Measurements from ENCODE around the gene SURF2.

The SURF2 gene

GRCh38 chr9:133344979-133345378, 11.4 kb upstream of the SURF2 start:
- peaks cover 43% of the 10 kb centered on the region for H3K4me1 Mint-ChIP-seq
- no peak overlapping the region for H3K27ac Mint-ChIP-seq
- peaks cover 32% of the 10 kb centered on the region for H3K36me3 Mint-ChIP-seq (ENCODE audit: low read depth)
- no peaks in the 10 kb centered on the region for H3K9me3 Mint-ChIP-seq
- no peak for TF ChIP-seq CTCF (IDR thresholded peaks at IDR 0.05; ENCODE audit: unreplicated experiment in 3 of 3)
- H3K4me3 Mint-ChIP-seq = peak overlapping the region in 1 of 3 experiments; percentile 19
- H3K27me3 Mint-ChIP-seq (ENCODE audit: low read depth) = no peaks in the 10 kb centered on the region

GRCh38 chr9:133345596-133345995, 10.8 kb upstream of the SURF2 start:
- Mint-ChIP-seq H3K9me3 (no peaks in the 10 kb centered on the region), H3K27me3 (ENCODE audit: low read depth) (no peaks in the 10 kb centered on the region), H3K27ac (no peak overlapping the region), H3K4me3 (peak overlapping the region; percentile 13 to 87 (median 19)), H3K36me3 (ENCODE audit: low read depth) (peaks cover 32% of the 10 kb centered on the region), H3K4me1 (peaks cover 41% of the 10 kb centered on the region)
- TF ChIP-seq CTCF (IDR thresholded peaks at IDR 0.05; ENCODE audit: unreplicated experiment in 3 of 3) = no peak

- H3K27ac Mint-ChIP-seq = peak overlapping the region; percentile 70 to 84 (median 77)
- H3K36me3 Mint-ChIP-seq (ENCODE audit: low read depth) = peaks cover 32% of the 10 kb centered on the region
- no peak for TF ChIP-seq CTCF (IDR thresholded peaks at IDR 0.05; ENCODE audit: unreplicated experiment in 3 of 3)
- H3K9me3 Mint-ChIP-seq = no peaks in the 10 kb centered on the region
- peaks cover 39% of the 10 kb centered on the region for H3K4me1 Mint-ChIP-seq
- no peaks in the 10 kb centered on the region for H3K27me3 Mint-ChIP-seq (ENCODE audit: low read depth)
- H3K4me3 Mint-ChIP-seq = peak overlapping the region; percentile 87 to 99 (median 94)
These were observed 10.1 kb upstream of the SURF2 start for GRCh38 chr9:133346021-133346785.

GRCh38 chr9:133347515-133347984, 8.8 kb upstream of the SURF2 start:
- Mint-ChIP-seq H3K27me3 (ENCODE audit: low read depth) (no peaks in the 10 kb centered on the region), H3K4me1 (peaks cover 34% of the 10 kb centered on the region), H3K9me3 (no peaks in the 10 kb centered on the region), H3K4me3 (peak overlapping the region; percentile 94 to 99 (median 99)), H3K36me3 (ENCODE audit: low read depth) (peaks cover 45% of the 10 kb centered on the region), H3K27ac (peak overlapping the region; percentile 95 to 96 (median 96))
- no peak for TF ChIP-seq CTCF (IDR thresholded peaks at IDR 0.05; ENCODE audit: unreplicated experiment in 3 of 3)

GRCh38 chr9:133347985-133348717, 8.2 kb upstream of the SURF2 start, which contains the start of the genes MED22 and RPL7A:
MED22 (minus strand) TSS chr9:133348131; CDS start chr9:133346662, 1,469 bp downstream.
RPL7A (plus strand) TSS chr9:133348218; CDS start chr9:133348244, 26 bp downstream.
- no peak for TF ChIP-seq CTCF (IDR thresholded peaks at IDR 0.05; ENCODE audit: unreplicated experiment in 3 of 3)
- Mint-ChIP-seq H3K36me3 (ENCODE audit: low read depth) (peaks cover 50% of the 10 kb centered on the region), H3K27ac (peak within 1 kb of the TSS; percentile 95 to 96 (median 96)), H3K27me3 (ENCODE audit: low read depth) (no peaks in the 10 kb centered on the region), H3K4me1 (peaks cover 28% of the 10 kb centered on the region), H3K4me3 (peak within 1 kb of the TSS; percentile 94 to 99 (median 99)), H3K9me3 (no peaks in the 10 kb centered on the region)

Measured in nephron (organoid).